Right cardiac atrium (tissue), 5 donors: ENCODE results near the gene ZNF653. TPM values are rescaled to one million over a fixed set of nuclear protein-coding genes. Genes with fewer than 3 reads are reported as not detected.

Experiments
- ATAC-seq, 2 donors: fragments of 200-7000 bp; cut with Tn5 transposase; one replicate each; pipeline versions ENCODE4 v1.8.0 to v1.9.1; 2020; ENCODE audit warnings: moderate library complexity in 2 of 2, mild to moderate bottlenecking in 1 of 2
- DNase-seq, 3 donors: peaks; one replicate each; pipeline ENCODE4 v3.0.0-alpha.2; 2020
- H3K27ac ChIP-seq: one replicate; pipeline ENCODE4 v1.5.1; 2013; ENCODE audit warnings: mild to moderate bottlenecking, low read length, control low read depth, moderate library complexity
- H3K27me3 ChIP-seq: one replicate; pipeline ENCODE4 v1.6.1; 2013; ENCODE audit not compliant: control insufficient read depth, insufficient read depth
- H3K4me1 ChIP-seq: one replicate; pipeline ENCODE4 v1.6.1; 2013; ENCODE audit warnings: low read length; ENCODE audit not compliant: control insufficient read depth, insufficient read depth
- H3K4me3 ChIP-seq: one replicate; pipeline ENCODE4 v1.5.1; 2013; ENCODE audit warnings: low read length, control low read depth
- H3K9me3 ChIP-seq: one replicate; pipeline ENCODE4 v1.6.1; 2013; ENCODE audit warnings: low read length; ENCODE audit not compliant: control insufficient read depth
- WGBS: extraction: QIAGEN DNeasy Blood & Tissue Kit; methylation state at CpG from one replicate; pipeline ENCODE4 v1.1.7; 2013; 5-methylcytosine and 5-hydroxymethylcytosine counted together
- intact Hi-C, 4 donors: fragments of 100-400 bp; cut with DNase I; formaldehyde crosslinking; loops; one replicate each; pipeline versions ENCODE4 v1.11.0 to v1.14.0; 2022 to 2023
- polyA plus RNA-seq: library from polyadenylated mRNA; stranded (reverse); fragments of 200-250 nt; gene quantifications from one replicate; pipeline ENCODE4 v1.2.3, GENCODE V29; 2013
- total RNA-seq, 4 donors: library from RNA; stranded (reverse); fragmentation: NEBNext Ultra II Directional; extraction: Animal tissue kit (Norgen Biotek cat#: 25700); gene quantifications; one replicate each; pipeline ENCODE4 v1.2.1, GENCODE V29; 2021
- donor health status: healthy with polysubstance abuse.
- donor health status: DM: no; HTN: yes; CAD: no.
- donor health status: DM: no; HTN: no; CAD: no.
- donor health status: DM: no; HTN: yes; CAD: no; lungs with severe emphysema.
- donor health status: DM: yes; HTN: yes; CAD: no.

ZNF653 gene
- total and polyA plus RNA-seq, 5 donors = 3.1 to 5.4 (median 4.5) TPM

GRCh38 chr19:11451871-11452619 is 53.6 kb downstream of the ZNF653 start:
- no peak for DNase-seq
- Histone ChIP-seq H3K4me1 (no peaks in the 10 kb centered on the region), H3K27me3 (no peaks in the 10 kb centered on the region), H3K9me3 (no peaks in the 10 kb centered on the region), H3K27ac (no peak overlapping the region), H3K4me3 (no peak overlapping the region)
- ATAC-seq = no peak
- WGBS = 23% methylated on average over 25 of the region's 25 CpGs
- intact Hi-C loops = no loop called here

- H3K4me3 ChIP-seq = no peak overlapping the region
Observed at GRCh38 chr19:11451327-11451870, 54.2 kb downstream of the ZNF653 start.

GRCh38 chr19:11450570-11451326 is 54.9 kb downstream of the ZNF653 start:
- WGBS = 89% methylated on average over 21 of the region's 21 CpGs
- no peak for DNase-seq

More at GRCh38 chr19:11451327-11451870, 54.2 kb downstream of the ZNF653 start:
- intact Hi-C loops = no loop called here
- no peaks in the 10 kb centered on the region for H3K27me3 ChIP-seq
- no peak for DNase-seq
- ATAC-seq = no peak
- H3K9me3 ChIP-seq = no peaks in the 10 kb centered on the region
- H3K4me1 ChIP-seq = no peaks in the 10 kb centered on the region
- H3K27ac ChIP-seq = no peak overlapping the region
- WGBS = 27% methylated on average over 13 of the region's 13 CpGs

GRCh38 chr19:11448923-11449554 is 56.6 kb downstream of the ZNF653 start:
- H3K4me3 ChIP-seq = no peak overlapping the region
- H3K4me1 ChIP-seq = no peaks in the 10 kb centered on the region
- 95% methylated on average over 31 of the region's 31 CpGs for WGBS
- no peaks in the 10 kb centered on the region for H3K27me3 ChIP-seq
- DNase-seq (no peak), ATAC-seq (no peak)
- H3K27ac ChIP-seq = no peak overlapping the region
- intact Hi-C loops = loop anchor here (5.0 to 10.0 kb wide), 6 partner anchors 64 to 224 kb away; partner anchors contain the start of genes TSPAN16 (in 3 of the 4) and EPOR (in 1 of the 4)
- H3K9me3 ChIP-seq = no peaks in the 10 kb centered on the region

More at GRCh38 chr19:11450570-11451326, 54.9 kb downstream of the ZNF653 start:
- Histone ChIP-seq H3K9me3 (no peaks in the 10 kb centered on the region), H3K4me3 (no peak overlapping the region), H3K4me1 (no peaks in the 10 kb centered on the region), H3K27me3 (no peaks in the 10 kb centered on the region), H3K27ac (no peak overlapping the region)
- intact Hi-C loops = no loop called here
- no peak for ATAC-seq

- no peaks in the 10 kb centered on the region for H3K9me3 ChIP-seq
- no peak overlapping the region for H3K4me3 ChIP-seq
- no peaks in the 10 kb centered on the region for H3K4me1 ChIP-seq
- ATAC-seq (no peak), DNase-seq (peak in 1 of 3 donors; percentile 47)
- H3K27ac ChIP-seq = no peak overlapping the region
- H3K27me3 ChIP-seq = no peaks in the 10 kb centered on the region
- intact Hi-C loops = loop anchor here (5.0 to 10.0 kb wide), 6 partner anchors 64 to 224 kb away; partner anchors contain the start of genes TSPAN16 (in 3 of the 4) and EPOR (in 1 of the 4)
- 88% methylated on average over 13 of the region's 13 CpGs for WGBS
Observed at GRCh38 chr19:11448410-11448809, 57.2 kb downstream of the ZNF653 start.

- ATAC-seq (peak in 1 of 2 donors; percentile 7), DNase-seq (peak in 1 of 3 donors; percentile 58)
- intact Hi-C loops = loop anchor here (5.0 to 10.0 kb wide), 6 partner anchors 63 to 223 kb away; partner anchors contain the start of genes TSPAN16 (in 3 of the 4) and EPOR (in 1 of the 4)
- Histone ChIP-seq H3K4me1 (no peaks in the 10 kb centered on the region), H3K9me3 (no peaks in the 10 kb centered on the region), H3K4me3 (no peak overlapping the region), H3K27ac (no peak overlapping the region), H3K27me3 (no peaks in the 10 kb centered on the region)
- 90% methylated on average over 35 of the region's 35 CpGs for WGBS
Observed at GRCh38 chr19:11447347-11448262, 58.0 kb downstream of the ZNF653 start.

- 59% methylated on average over 23 of the region's 23 CpGs for WGBS
- Histone ChIP-seq H3K27me3 (no peaks in the 10 kb centered on the region), H3K27ac (no peak overlapping the region), H3K9me3 (no peaks in the 10 kb centered on the region), H3K4me3 (no peak overlapping the region), H3K4me1 (no peaks in the 10 kb centered on the region)
- intact Hi-C loops = loop anchor here (5.0 to 10.0 kb wide), 6 partner anchors 62 to 222 kb away; partner anchors contain the start of genes TSPAN16 (in 3 of the 4) and EPOR (in 1 of the 4)
- ATAC-seq (peak; percentile 70 to 75), DNase-seq (peak; percentile 65 to 89 (median 83))
Observed at GRCh38 chr19:11446652-11447301, 58.9 kb downstream of the ZNF653 start.

- no peak overlapping the region for H3K27ac ChIP-seq
- ATAC-seq (peak in 1 of 2 donors; percentile 3), DNase-seq (peak in 1 of 3 donors; percentile 42)
- intact Hi-C loops = loop anchor here (5.0 to 10.0 kb wide), 6 partner anchors 61 to 221 kb away; partner anchors contain the start of genes TSPAN16 (in 3 of the 4) and EPOR (in 1 of the 4)
- H3K27me3 ChIP-seq = no peaks in the 10 kb centered on the region
- WGBS = 92% methylated on average over 14 of the region's 14 CpGs
- H3K4me3 ChIP-seq = no peak overlapping the region
- H3K9me3 ChIP-seq = no peaks in the 10 kb centered on the region
- no peaks in the 10 kb centered on the region for H3K4me1 ChIP-seq
Observed at GRCh38 chr19:11446271-11446651, 59.4 kb downstream of the ZNF653 start.

GRCh38 chr19:11445141-11445540 is 60.5 kb downstream of the ZNF653 start:
- Histone ChIP-seq H3K27me3 (no peaks in the 10 kb centered on the region), H3K27ac (no peak overlapping the region), H3K4me3 (no peak overlapping the region), H3K4me1 (no peaks in the 10 kb centered on the region), H3K9me3 (no peaks in the 10 kb centered on the region)
- 89% methylated on average over 13 of the region's 13 CpGs for WGBS
- ATAC-seq (no peak), DNase-seq (peak in 1 of 3 donors; percentile 20)
- intact Hi-C loops = loop anchor here (5.0 to 10.0 kb wide), 6 partner anchors 60 to 220 kb away; partner anchors contain the start of genes TSPAN16 (in 3 of the 4) and EPOR (in 1 of the 4)
